Mammary epithelial cell (primary cell): ENCODE measurements around the gene SSBP2.

Experiments used
- CTCF ChIP-seq, 2 donors: IDR thresholded peaks in 1 of 2; conservative IDR thresholded peaks in 1 of 2; 2 replicates each; pipeline ENCODE4 v1.5.1; 2011 to 2012; ENCODE audit warnings: inconsistent platforms in 2 of 2, low read length in 2 of 2, mild to moderate bottlenecking in 2 of 2, control low read depth in 1 of 2, low read depth in 1 of 2; ENCODE audit not compliant: insufficient read depth in 1 of 2; ENCODE audit errors: extremely low read depth in 1 of 2
- EZH2 ChIP-seq: IDR thresholded peaks from 2 replicates; pipeline ENCODE4 v1.6.1; 2012; ENCODE audit warnings: low read length, inconsistent platforms, borderline replicate concordance

GRCh38 chr5:81393783-81394718 lies 356.8 kb downstream of the SSBP2 start, which contains the start of gene ACOT12:
- no peak for TF ChIP-seq CTCF (conservative IDR thresholded peaks at IDR 0.05 in 1 of 2, IDR thresholded peaks at IDR 0.05 in 1 of 2; ENCODE audit: extremely low read depth in 1 of 2, insufficient read depth in 1 of 2, low read depth in 1 of 2, low read length in 2 of 2)
- TF ChIP-seq EZH2 = no peak
